GM19438 (cell line): ENCODE results near the gene CRIM1.

Source experiments
- ATAC-seq: cut with Tn5 transposase; IDR thresholded peaks from one replicate; pipeline ENCODE4 v1.9.1; 2021; ENCODE audit warnings: low read depth; ENCODE audit not compliant: unreplicated experiment

CRIM1 gene

GRCh38 chr2:36393738-36394256, 38.2 kb downstream of the CRIM1 start:
- ATAC-seq = no peak

GRCh38 chr2:36394804-36395203, 39.2 kb downstream of the CRIM1 start:
- no peak for ATAC-seq

DNA sequence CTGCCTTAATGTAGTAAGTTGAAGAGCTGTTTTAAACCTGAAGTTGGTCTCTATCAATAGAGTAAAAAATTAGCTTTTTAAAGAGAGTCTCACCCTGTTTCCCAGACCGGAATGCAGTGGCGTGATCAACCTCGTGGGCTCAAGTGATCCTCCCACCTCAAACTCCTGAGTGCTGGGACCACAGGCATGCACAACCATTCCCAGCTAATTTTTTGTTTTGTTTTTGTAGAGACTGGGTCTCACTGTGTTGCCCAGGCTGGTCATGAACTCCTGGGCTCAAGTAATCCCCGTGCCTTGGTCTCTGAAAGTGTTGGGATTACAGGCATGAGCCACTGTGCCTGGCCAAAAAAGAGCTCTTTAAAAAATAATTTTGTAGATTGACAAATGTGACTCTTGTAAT, 40.3 kb downstream of the CRIM1 start:
- ATAC-seq = no peak

- no peak for ATAC-seq
Measured at GRCh38 chr2:36396878-36397539, 41.4 kb downstream of the CRIM1 start.

DNA sequence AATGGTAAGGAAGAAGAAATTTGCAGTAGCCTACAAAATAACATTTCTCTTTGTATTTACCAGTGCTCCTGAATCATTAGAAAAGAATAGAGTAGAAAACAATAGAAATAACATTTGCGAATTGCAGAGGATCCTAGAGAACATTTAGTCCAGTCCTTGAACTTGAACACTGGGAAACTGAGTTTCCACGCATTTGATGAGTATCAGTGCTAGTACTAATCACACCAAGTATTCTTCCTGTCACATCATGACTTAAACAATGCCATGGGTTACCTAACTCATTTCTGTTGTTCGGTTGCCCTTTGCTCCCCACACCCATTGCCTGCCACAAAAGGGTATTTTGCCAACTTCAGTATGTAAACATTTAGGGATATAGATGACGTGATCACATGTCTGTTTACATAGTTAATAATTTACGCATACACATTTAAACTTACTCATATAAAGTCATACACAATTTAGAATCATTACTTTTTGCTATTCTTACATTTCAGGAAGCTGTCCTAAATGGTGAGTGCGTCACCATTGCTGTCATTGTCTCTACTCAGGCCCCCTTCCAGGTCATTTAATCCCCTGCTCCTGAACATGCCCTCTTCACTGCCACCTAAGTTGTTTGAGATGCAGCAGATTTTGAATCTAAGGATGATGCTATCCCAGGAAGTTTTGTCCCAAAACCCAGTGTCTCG, 42.3 kb downstream of the CRIM1 start:
- no peak for ATAC-seq

DNA sequence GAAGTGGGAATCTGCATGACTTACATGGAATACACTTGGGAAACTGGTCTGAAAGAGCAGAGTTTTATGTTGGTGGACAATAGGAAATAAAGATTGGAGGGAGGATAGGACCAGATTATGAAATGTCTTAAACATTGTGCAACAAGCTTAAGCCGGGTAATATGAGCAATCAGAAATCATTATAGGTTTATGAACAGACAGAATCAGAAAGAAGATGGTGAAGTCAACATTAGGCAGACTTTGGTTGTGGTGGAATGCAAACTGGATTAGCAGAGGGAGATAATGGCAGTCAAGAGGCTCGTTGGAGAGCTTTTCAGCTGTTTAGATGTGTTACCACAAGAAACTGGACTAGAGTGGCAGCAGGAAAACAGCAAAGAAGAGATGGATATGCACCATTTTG, 43.5 kb downstream of the CRIM1 start:
- ATAC-seq = no peak

DNA sequence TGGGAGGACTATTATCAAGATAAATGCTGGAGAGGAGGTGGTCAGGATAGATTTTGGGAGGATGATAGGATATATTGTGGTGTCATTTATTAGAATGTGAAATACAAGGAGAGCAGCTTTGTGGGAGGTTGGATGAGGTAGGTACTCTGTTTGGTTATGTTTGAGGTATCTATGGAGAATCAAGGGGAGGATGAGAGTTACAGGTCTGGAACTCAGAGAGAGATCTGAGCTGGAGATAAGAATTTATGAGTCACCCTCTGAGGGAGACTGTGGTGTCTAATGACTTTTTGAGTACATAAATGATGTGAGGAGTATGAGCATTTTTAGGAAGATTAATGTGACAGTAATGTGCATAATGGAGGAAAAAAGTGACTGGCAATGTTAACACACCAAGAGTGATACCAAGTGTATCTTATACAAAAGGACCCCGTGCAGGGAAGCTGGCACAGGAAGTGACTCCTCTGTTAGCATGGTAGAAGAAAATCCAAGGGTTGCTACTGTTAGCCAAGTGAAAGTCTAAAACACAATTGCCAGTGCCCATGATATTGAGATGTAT, 48.2 kb downstream of the CRIM1 start:
- no peak for ATAC-seq

- no peak for ATAC-seq
Measured at GRCh38 chr2:36404318-36404717, 48.7 kb downstream of the CRIM1 start.

- peak; percentile 67 for ATAC-seq
Measured at GRCh38 chr2:36404754-36405153, 49.2 kb downstream of the CRIM1 start.

DNA sequence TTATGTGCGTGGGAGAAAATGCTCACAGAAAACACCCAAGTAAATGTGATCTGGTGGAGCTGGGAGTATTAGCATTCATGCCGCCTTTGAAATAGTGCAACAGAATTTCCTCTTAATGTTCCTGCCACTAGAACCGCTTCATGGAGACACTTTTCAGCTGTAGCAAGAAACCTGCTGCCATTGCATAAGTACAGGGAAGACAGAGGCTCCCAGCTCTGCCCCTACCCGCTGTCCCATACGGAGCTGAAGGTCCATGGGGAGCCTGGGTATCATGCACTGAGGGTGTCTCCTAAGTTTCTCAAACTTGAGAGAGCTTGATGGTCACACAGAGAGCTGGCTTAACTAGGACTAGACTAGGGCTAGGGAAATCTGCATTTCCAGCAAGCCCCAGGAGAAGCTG, 49.6 kb downstream of the CRIM1 start:
- no peak for ATAC-seq

DNA sequence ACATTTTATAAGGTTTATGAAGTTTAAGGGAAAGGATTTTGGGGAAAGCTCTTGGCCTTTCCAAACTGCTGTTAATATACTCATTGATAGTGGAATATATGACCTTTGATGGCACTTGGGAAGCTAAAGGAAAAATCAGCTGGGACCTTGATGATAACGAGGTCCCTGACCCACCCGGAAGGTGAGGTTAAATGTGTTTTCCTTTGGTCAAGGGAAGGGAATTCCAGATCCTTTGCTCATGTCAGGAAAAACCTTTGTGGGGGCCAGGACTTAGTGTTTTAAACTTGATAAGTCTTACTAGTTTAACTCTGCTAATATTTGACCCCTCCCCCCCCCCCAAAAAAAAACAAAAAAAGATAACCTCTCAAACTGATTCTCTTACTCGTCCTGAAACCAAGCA, 50.7 kb downstream of the CRIM1 start:
- no peak for ATAC-seq

DNA sequence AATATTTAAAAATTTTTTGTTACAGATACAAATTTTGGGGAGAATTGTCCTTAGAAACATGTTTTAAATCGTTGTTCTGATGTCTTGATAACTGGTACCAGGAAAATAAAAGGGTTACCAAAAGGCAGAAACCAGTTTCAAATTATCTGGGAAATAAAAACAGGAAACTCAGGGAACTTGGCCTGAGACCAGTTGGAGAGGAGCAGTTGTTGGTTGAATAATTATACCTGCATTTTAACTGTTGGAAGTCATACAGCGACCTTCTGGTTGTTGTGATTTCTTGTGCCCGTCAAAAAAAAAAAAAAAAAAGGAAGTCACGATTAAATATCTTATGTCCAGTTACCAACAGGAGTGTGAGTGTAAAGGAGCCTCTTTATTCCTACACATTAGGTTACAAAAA, 51.8 kb downstream of the CRIM1 start:
- ATAC-seq = no peak

- ATAC-seq = no peak
Measured at GRCh38 chr2:36408198-36408703, 52.7 kb downstream of the CRIM1 start.

DNA sequence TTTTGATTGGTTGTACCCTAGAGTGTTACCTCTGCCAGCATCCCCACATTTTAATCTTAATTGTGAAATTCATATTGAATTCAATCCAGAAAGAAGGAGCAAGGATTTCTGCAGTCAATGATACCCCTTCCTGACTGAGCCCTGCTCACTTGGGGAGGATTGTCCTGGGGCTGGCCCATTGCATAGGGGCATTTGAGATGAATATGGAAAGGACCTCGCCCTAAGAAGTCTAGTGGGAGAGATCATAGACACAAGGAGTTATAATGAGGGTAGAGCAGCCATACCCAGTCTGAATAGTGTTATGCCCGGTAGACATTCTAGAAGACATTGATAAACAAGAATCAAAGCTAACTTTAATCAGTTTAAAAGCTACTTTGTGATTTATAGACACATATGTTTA, 53.8 kb downstream of the CRIM1 start:
- no peak for ATAC-seq

DNA sequence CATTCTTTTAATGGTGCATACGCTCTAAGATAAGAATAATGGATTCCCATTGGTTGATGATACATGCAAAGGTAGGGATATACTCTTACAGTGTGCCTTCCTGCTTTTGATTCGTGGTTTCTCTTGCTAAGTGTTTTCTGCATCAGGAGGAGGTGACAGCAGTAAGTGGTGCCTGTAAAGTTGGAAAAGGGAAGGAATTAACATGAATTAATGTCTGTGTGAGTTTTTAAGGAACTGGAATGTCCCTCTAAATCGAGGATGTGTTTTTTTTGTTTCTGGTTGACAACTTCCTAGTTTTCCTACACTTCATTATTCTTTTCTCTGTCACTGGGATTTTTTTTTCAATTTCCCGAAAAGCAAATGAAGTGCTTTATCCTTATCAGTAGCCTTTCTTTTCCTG, 54.4 kb downstream of the CRIM1 start:
- ATAC-seq = no peak

DNA sequence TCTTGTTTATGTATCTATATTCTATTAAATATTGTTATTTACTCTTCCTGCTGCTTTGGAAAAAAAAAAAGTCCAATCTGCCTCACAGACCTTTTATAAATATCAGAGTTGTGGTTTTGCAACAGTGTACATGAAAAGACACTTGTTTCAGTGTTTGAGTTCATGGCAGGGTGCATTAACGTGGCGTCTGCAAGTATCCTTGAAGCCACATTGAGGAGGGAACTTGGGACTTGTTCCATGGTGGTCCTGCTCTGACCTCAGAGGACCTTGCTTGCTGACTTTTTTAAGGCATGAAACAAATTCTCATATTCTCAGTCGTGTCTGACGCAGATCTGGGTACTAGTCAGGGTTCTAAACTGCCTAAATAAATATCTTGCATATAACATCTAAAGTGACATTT, 55.1 kb downstream of the CRIM1 start:
- ATAC-seq = no peak

- ATAC-seq = no peak
Measured at GRCh38 chr2:36411962-36412444, 56.4 kb downstream of the CRIM1 start.

DNA sequence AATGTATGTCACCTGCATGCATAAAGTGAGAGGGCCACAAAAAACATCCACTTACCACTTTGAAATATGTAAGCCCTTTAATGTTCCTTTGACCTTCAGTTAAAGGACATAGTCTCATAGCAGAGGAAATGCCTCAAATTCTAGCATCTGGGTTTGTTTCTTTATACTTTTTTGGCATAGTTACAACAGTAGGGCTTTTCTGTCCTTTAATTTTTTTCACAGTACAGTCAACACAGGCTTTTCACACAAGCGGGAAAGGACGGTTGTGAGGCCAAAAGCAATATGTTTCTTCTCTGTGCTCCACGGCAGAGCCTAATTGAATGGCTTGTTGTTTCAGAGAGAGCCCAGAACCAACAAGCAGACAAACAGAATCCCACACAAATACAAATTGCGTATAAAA, 57.6 kb downstream of the CRIM1 start:
- ATAC-seq = no peak

DNA sequence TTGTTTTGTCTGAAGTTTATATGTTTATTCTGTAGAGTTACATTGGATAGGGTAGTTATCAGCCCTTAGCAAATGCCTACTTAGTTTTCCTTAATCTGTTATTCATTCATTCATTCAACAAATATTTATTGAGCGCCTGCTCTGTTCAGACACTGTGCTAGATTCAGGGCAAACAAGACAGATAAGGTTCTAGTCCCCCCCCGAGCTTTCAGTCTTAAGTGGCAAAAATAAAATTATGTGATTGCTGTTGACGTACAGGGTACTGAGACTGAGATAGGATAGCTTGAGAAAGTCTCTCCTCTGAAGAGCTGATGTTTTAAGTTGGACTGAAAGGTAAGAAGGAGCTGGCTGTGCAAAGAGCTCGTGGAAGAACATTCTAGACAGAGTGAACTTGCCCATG, 58.7 kb downstream of the CRIM1 start:
- ATAC-seq = no peak

DNA sequence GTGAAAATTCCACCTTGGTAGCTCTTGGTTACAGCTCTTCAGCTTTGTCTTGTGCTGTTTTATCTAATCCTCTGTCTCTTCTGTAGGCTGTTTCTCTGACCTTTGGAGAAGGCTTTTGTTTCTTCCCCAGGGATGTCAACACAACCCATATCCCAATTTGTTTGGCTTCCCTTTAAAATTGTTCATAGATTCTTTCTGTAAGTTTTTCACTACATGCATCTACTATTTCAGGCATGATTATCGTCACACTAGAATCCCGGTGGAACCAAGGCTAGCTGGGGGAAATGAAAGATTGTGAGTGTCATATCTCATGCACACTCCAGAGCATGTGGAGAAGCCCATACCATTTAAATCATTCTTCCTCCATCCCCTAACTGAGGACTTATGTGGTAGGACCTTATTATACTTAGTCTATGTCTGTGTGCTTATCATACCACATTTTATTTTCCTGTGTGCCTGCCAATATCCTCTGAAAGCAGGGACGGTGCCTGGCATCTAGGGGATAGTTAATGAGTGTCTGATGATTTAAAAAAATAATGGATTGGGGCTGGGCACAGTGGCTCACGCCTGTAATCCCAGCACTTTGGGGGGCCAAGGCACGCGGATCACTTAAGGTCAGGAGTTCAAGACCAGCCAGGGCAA, 59.9 kb downstream of the CRIM1 start:
- ATAC-seq = no peak
